GM21423 (cell line): Measurements from ENCODE around the gene SPIRE1.

Experiments
- ATAC-seq: cut with Tn5 transposase; IDR thresholded peaks from one replicate; pipeline ENCODE4 v1.9.1; 2021; ENCODE audit warnings: mild to moderate bottlenecking, moderate library complexity; ENCODE audit not compliant: unreplicated experiment

Gene SPIRE1

GRCh38 chr18:12455496-12455895 is 202.4 kb downstream of the SPIRE1 start:
- no peak for ATAC-seq

GRCh38 chr18:12452784-12453183 is 205.1 kb downstream of the SPIRE1 start:
- ATAC-seq: no peak

GRCh38 chr18:12451428-12451827 is 206.5 kb downstream of the SPIRE1 start:
- no peak for ATAC-seq

- ATAC-seq: no peak
Observed at GRCh38 chr18:12449051-12449785, 208.7 kb downstream of the SPIRE1 start.

GRCh38 chr18:12445554-12445953 is 212.4 kb downstream of the SPIRE1 start:
- no peak for ATAC-seq

- no peak for ATAC-seq
Observed at GRCh38 chr18:12443551-12443950, 214.4 kb downstream of the SPIRE1 start.

GRCh38 chr18:12442946-12443345 is 215.0 kb downstream of the SPIRE1 start:
- ATAC-seq: no peak

GRCh38 chr18:12441475-12442034 is 216.4 kb downstream of the SPIRE1 start:
- ATAC-seq: no peak

- ATAC-seq: no peak
Observed at GRCh38 chr18:12438257-12438656, 219.7 kb downstream of the SPIRE1 start.

- no peak for ATAC-seq
Observed at GRCh38 chr18:12435867-12436266, 222.0 kb downstream of the SPIRE1 start.

GRCh38 chr18:12434541-12434929 is 223.4 kb downstream of the SPIRE1 start:
- no peak for ATAC-seq

- no peak for ATAC-seq
Observed at GRCh38 chr18:12433829-12434540, 223.9 kb downstream of the SPIRE1 start.

GRCh38 chr18:12432881-12433280 is 225.0 kb downstream of the SPIRE1 start:
- ATAC-seq: no peak

- no peak for ATAC-seq
Observed at GRCh38 chr18:12432196-12432595, 225.7 kb downstream of the SPIRE1 start.

- no peak for ATAC-seq
Observed at GRCh38 chr18:12431561-12431960, 226.3 kb downstream of the SPIRE1 start.

GRCh38 chr18:12430137-12430990 is 227.5 kb downstream of the SPIRE1 start:
- ATAC-seq: no peak

- ATAC-seq: no peak
Observed at GRCh38 chr18:12429556-12429955, 228.4 kb downstream of the SPIRE1 start.

GRCh38 chr18:12428923-12429322 is 229.0 kb downstream of the SPIRE1 start:
- no peak for ATAC-seq

- ATAC-seq: no peak
Observed at GRCh38 chr18:12426924-12427323, 231.0 kb downstream of the SPIRE1 start.

GRCh38 chr18:12424252-12424651 is 233.7 kb downstream of the SPIRE1 start:
- ATAC-seq: no peak

- no peak for ATAC-seq
Observed at GRCh38 chr18:12423820-12424219, 234.1 kb downstream of the SPIRE1 start.
